Trophoblast cell (in vitro differentiated cells and primary cell): ENCODE results near the gene DCAF8L2.

Experiments
- DNase-seq, 2 donors: peaks; one replicate each; pipeline ENCODE4 v3.0.0-alpha.2; 2016
- H2AFZ ChIP-seq: 2 replicates; pipeline ENCODE4 v1.6.1; 2013; ENCODE audit warnings: low read length, moderate library complexity, mild to moderate bottlenecking; ENCODE audit not compliant: insufficient read depth, poor library complexity
- H2AK5ac ChIP-seq: 2 replicates; pipeline ENCODE4 v1.6.1; 2013; ENCODE audit warnings: mild to moderate bottlenecking, low read length
- H2BK120ac ChIP-seq: 2 replicates; pipeline ENCODE4 v1.6.1; 2013; ENCODE audit warnings: low read length, mild to moderate bottlenecking, moderate library complexity; ENCODE audit not compliant: insufficient read depth, poor library complexity
- H2BK12ac ChIP-seq: 2 replicates; pipeline ENCODE4 v1.6.1; 2013; ENCODE audit warnings: mild to moderate bottlenecking, low read length, moderate library complexity
- H2BK5ac ChIP-seq: 2 replicates; pipeline ENCODE4 v1.6.1; 2013; ENCODE audit warnings: low read length, low read depth, moderate library complexity, mild to moderate bottlenecking; ENCODE audit not compliant: poor library complexity
- H3K14ac ChIP-seq: 2 replicates; pipeline ENCODE4 v1.6.1; 2013; ENCODE audit warnings: mild to moderate bottlenecking, low read length
- H3K18ac ChIP-seq: 2 replicates; pipeline ENCODE4 v1.6.1; 2013; ENCODE audit warnings: mild to moderate bottlenecking, low read length
- H3K23ac ChIP-seq: 2 replicates; pipeline ENCODE4 v1.6.1; 2013; ENCODE audit warnings: low read length
- H3K27ac ChIP-seq: 2 replicates; pipeline ENCODE4 v1.5.1; 2013; ENCODE audit warnings: low read depth, mild to moderate bottlenecking, inconsistent platforms, low read length, moderate library complexity
- H3K27me3 ChIP-seq: 2 replicates; pipeline ENCODE4 v1.6.1; 2013; ENCODE audit warnings: inconsistent platforms, mild to moderate bottlenecking, low read length, moderate library complexity; ENCODE audit not compliant: insufficient read depth
- H3K36me3 ChIP-seq, 2 experiments: 1 replicate in 1 of 2; 2 replicates in 1 of 2; pipeline ENCODE4 v1.6.1; 2013; ENCODE audit warnings: low read length in 2 of 2, mild to moderate bottlenecking in 2 of 2, moderate library complexity in 1 of 2; ENCODE audit not compliant: insufficient read depth in 2 of 2, control insufficient read depth in 1 of 2
- H3K4ac ChIP-seq: 2 replicates; pipeline ENCODE4 v1.6.1; 2013; ENCODE audit warnings: low read depth, mild to moderate bottlenecking, low read length, moderate library complexity
- H3K4me1 ChIP-seq, 2 experiments: 1 replicate in 1 of 2; 2 replicates in 1 of 2; pipeline ENCODE4 v1.6.1; 2013; ENCODE audit warnings: low read length in 2 of 2, mild to moderate bottlenecking in 2 of 2, moderate library complexity in 1 of 2; ENCODE audit not compliant: insufficient read depth in 2 of 2, control insufficient read depth in 1 of 2
- H3K4me2 ChIP-seq: 2 replicates; pipeline ENCODE4 v1.6.1; 2013; ENCODE audit warnings: inconsistent platforms, mild to moderate bottlenecking, low read length, moderate library complexity
- H3K4me3 ChIP-seq: 2 replicates; pipeline ENCODE4 v1.5.1; 2013; ENCODE audit warnings: mild to moderate bottlenecking, low read depth, low read length, inconsistent platforms
- H3K79me1 ChIP-seq: one replicate; pipeline ENCODE4 v1.6.1; 2013; ENCODE audit warnings: low read length
- H3K79me2 ChIP-seq: 2 replicates; pipeline ENCODE4 v1.6.1; 2013; ENCODE audit warnings: low read length, mild to moderate bottlenecking; ENCODE audit not compliant: control insufficient read depth, insufficient read depth, poor library complexity
- H3K9ac ChIP-seq: 2 replicates; pipeline ENCODE4 v1.6.1; 2013; ENCODE audit warnings: mild to moderate bottlenecking, low read length
- H3K9me3 ChIP-seq: 2 replicates; pipeline ENCODE4 v1.6.1; 2013; ENCODE audit warnings: low read depth, mild to moderate bottlenecking, control low read depth, inconsistent platforms, low read length; ENCODE audit not compliant: insufficient read depth
- H4K12ac ChIP-seq: 2 replicates; pipeline ENCODE4 v1.6.1; 2013; ENCODE audit warnings: low read depth, mild to moderate bottlenecking, low read length, moderate library complexity
- H4K8ac ChIP-seq: 2 replicates; pipeline ENCODE4 v1.6.1; 2013; ENCODE audit warnings: low read depth, mild to moderate bottlenecking, low read length, moderate library complexity
- H4K91ac ChIP-seq: one replicate; pipeline ENCODE4 v1.6.1; 2013; ENCODE audit warnings: low read depth, mild to moderate bottlenecking, low read length, moderate library complexity
- WGBS: extraction: QIAGEN DNeasy Blood & Tissue Kit; methylation state at CpG from one replicate; pipeline ENCODE4 v1.1.7; 2013; ENCODE audit warnings: missing lambda C conversion rate; ENCODE audit not compliant: insufficient read length, insufficient coverage; ENCODE audit errors: extremely low coverage; 5-methylcytosine and 5-hydroxymethylcytosine counted together

Gene DCAF8L2

GRCh38 chrX:27767387-27767786 is 177.2 kb downstream of the DCAF8L2 start:
- Histone ChIP-seq H2AK5ac (no peak overlapping the region), H3K4me2 (no peak overlapping the region), H3K23ac (no peak overlapping the region), H2BK120ac (no peak overlapping the region), H3K4me3 (no peak overlapping the region), H4K8ac (no peak overlapping the region), H3K4ac (no peak overlapping the region), H3K79me2 (no peaks in the 10 kb centered on the region), H3K36me3 (no peaks in the 10 kb centered on the region), H3K27me3 (no peaks in the 10 kb centered on the region), H3K79me1 (no peaks in the 10 kb centered on the region), H3K4me1 (no peaks in the 10 kb centered on the region), H4K12ac (no peak overlapping the region), H3K9me3 (no peaks in the 10 kb centered on the region), H2BK5ac (no peak overlapping the region), H3K14ac (no peak overlapping the region), H4K91ac (no peak overlapping the region), H3K27ac (no peak overlapping the region), H3K9ac (no peak overlapping the region), H3K18ac (no peak overlapping the region), H2AFZ (no peak overlapping the region), H2BK12ac (no peak overlapping the region)
- DNase-seq = no peak

DNA sequence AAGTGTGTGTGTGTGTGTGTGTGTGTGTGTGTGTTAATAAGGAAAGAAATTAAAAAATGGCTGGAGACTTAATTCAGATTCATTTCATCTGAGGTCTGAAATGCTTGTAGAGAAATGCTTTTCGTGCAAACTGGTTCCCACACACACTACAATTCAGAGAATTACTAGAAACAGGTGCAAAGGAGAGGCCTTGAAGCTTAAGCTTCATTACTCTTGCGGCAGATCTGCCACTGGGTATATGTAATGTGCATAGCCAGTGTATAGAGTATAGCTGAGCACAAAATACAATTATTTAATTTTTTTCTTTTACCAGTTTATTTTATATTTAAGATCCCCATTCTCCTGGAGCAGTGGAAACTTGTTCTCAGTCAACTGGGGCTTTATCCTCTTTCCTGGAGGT is 185.8 kb downstream of the DCAF8L2 start:
- Histone ChIP-seq H3K4me2 (no peak overlapping the region), H3K36me3 (no peaks in the 10 kb centered on the region), H3K4me1 (no peaks in the 10 kb centered on the region), H4K12ac (no peak overlapping the region), H3K9ac (no peak overlapping the region), H4K91ac (no peak overlapping the region), H3K23ac (no peak overlapping the region), H2BK120ac (no peak overlapping the region), H3K79me1 (no peaks in the 10 kb centered on the region), H3K9me3 (no peaks in the 10 kb centered on the region), H3K14ac (no peak overlapping the region), H2AK5ac (no peak overlapping the region), H3K18ac (no peak overlapping the region), H3K27ac (no peak overlapping the region), H3K4me3 (no peak overlapping the region), H2BK12ac (no peak overlapping the region), H3K27me3 (no peaks in the 10 kb centered on the region), H3K4ac (no peak overlapping the region), H2BK5ac (no peak overlapping the region), H3K79me2 (no peaks in the 10 kb centered on the region), H2AFZ (no peak overlapping the region), H4K8ac (no peak overlapping the region)
- no CpG with 5 or more reads among the region's 2 CpGs for WGBS
- DNase-seq = no peak

DNA sequence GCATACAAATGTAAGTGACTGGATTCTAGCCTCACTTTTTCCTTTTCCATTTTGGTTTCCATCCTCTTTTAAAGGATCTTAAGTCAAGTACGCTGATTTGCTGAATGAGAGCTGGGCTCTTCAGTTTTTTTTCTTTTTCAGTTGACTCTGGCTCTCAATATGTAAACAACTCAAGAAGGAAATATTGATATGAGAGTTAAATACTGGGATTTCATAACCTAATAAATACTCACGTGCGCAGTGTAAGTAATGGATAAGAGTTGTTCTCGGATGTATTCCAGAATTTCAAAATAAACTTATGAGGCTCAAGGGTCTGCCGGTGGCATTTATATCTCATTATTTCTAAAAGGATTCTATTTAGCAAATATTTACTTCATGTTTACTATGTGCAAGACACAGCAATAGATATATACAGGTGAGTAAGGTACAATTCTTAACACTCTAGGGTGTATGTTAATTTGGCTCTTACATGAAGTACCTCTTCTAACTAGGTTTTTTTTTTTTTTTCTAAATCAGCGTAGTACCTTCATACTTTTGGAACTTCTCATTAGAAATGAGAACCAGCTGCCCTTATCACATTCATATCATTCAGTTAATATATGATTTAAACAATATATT is 206.6 kb downstream of the DCAF8L2 start:
- Histone ChIP-seq H2BK120ac (no peak overlapping the region), H3K18ac (no peak overlapping the region), H3K4me1 (no peaks in the 10 kb centered on the region), H3K36me3 (no peaks in the 10 kb centered on the region), H4K8ac (no peak overlapping the region), H2AK5ac (no peak overlapping the region), H3K14ac (no peak overlapping the region), H3K27me3 (no peaks in the 10 kb centered on the region), H3K4me2 (no peak overlapping the region), H2AFZ (no peak overlapping the region), H3K27ac (no peak overlapping the region), H4K12ac (no peak overlapping the region), H4K91ac (no peak overlapping the region), H3K9ac (no peak overlapping the region), H3K4me3 (no peak overlapping the region), H3K23ac (no peak overlapping the region), H2BK12ac (no peak overlapping the region), H3K79me2 (no peaks in the 10 kb centered on the region), H2BK5ac (no peak overlapping the region), H3K4ac (no peak overlapping the region), H3K9me3 (no peaks in the 10 kb centered on the region), H3K79me1 (no peaks in the 10 kb centered on the region)
- no peak for DNase-seq
- WGBS = no CpG with 5 or more reads among the region's 6 CpGs

- Histone ChIP-seq H3K27ac (no peak overlapping the region), H3K9me3 (no peaks in the 10 kb centered on the region), H4K8ac (no peak overlapping the region), H3K27me3 (no peaks in the 10 kb centered on the region), H3K36me3 (no peaks in the 10 kb centered on the region), H2AK5ac (no peak overlapping the region), H2BK5ac (no peak overlapping the region), H3K18ac (no peak overlapping the region), H3K4me2 (no peak overlapping the region), H2BK120ac (no peak overlapping the region), H3K14ac (no peak overlapping the region), H3K79me2 (no peaks in the 10 kb centered on the region), H4K12ac (no peak overlapping the region), H3K4me3 (no peak overlapping the region), H2BK12ac (no peak overlapping the region), H2AFZ (no peak overlapping the region), H4K91ac (no peak overlapping the region), H3K79me1 (no peaks in the 10 kb centered on the region), H3K23ac (no peak overlapping the region), H3K4me1 (no peaks in the 10 kb centered on the region), H3K9ac (no peak overlapping the region), H3K4ac (no peak overlapping the region)
- DNase-seq = no peak
- no CpG with 5 or more reads among the region's 1 CpG for WGBS
Observed at GRCh38 chrX:27797575-27797974, 207.4 kb downstream of the DCAF8L2 start.
